ENCODE data around the gene DPP6. TPM values are rescaled to one million over a fixed set of nuclear protein-coding genes. Genes with fewer than 3 reads are reported as not detected.

DPP6 gene
- total RNA-seq, 1 experiment from 2014 or later: not detected

GRCh38 chr7:154380771-154381170 lies 328.6 kb downstream of the DPP6 start:
- intact Hi-C loops (cut with micrococcal nuclease; ENCODE audit: unreplicated experiment): no loop called here
- no peak overlapping the region for H3K4me3 ChIP-seq (ENCODE audit: low read depth, low read length, poor library complexity, severe bottlenecking)
- no peak overlapping the region for H3K27ac ChIP-seq (ENCODE audit: low read depth, low read length, poor library complexity, severe bottlenecking)
- no peaks in the 10 kb centered on the region for H3K36me3 ChIP-seq (ENCODE audit: insufficient read depth, low read length, poor library complexity, severe bottlenecking)
- no peaks in the 10 kb centered on the region for H3K27me3 ChIP-seq (replicated peaks; ENCODE audit: insufficient read depth, low read depth, low read length, poor library complexity)
- TF ChIP-seq EZH2 (IDR thresholded peaks at IDR 0.05; ENCODE audit: borderline replicate concordance, low read depth, low read length, poor library complexity, severe bottlenecking): no peak
- no peak for TF ChIP-seq CTCF (conservative IDR thresholded peaks at IDR 0.05; ENCODE audit: low read depth, low read length)
- CTCF ChIA-PET: no interaction called here
- H3K4me1 ChIP-seq (ENCODE audit: insufficient read depth, low read length, poor library complexity, severe bottlenecking): no peaks in the 10 kb centered on the region
- no peaks in the 10 kb centered on the region for H3K9me3 ChIP-seq (ENCODE audit: low read depth, low read length, poor library complexity, severe bottlenecking)
- DNase-seq (ENCODE audit: low spot score): no peak
- BruUV-seq (replicated peaks): no TSS peak
- POLR2A ChIA-PET (ENCODE audit: low non-redundant PET): no interaction called here

GRCh38 chr7:154383045-154383444 lies 330.8 kb downstream of the DPP6 start:
- ChIA-PET CTCF (no interaction called here), POLR2A (ENCODE audit: low non-redundant PET) (no interaction called here)
- Histone ChIP-seq H3K4me1 (ENCODE audit: insufficient read depth, low read length, poor library complexity, severe bottlenecking) (no peaks in the 10 kb centered on the region), H3K36me3 (ENCODE audit: insufficient read depth, low read length, poor library complexity, severe bottlenecking) (no peaks in the 10 kb centered on the region), H3K27ac (ENCODE audit: low read depth, low read length, poor library complexity, severe bottlenecking) (no peak overlapping the region), H3K27me3 (replicated peaks; ENCODE audit: insufficient read depth, low read depth, low read length, poor library complexity) (no peaks in the 10 kb centered on the region), H3K4me3 (ENCODE audit: low read depth, low read length, poor library complexity, severe bottlenecking) (no peak overlapping the region), H3K9me3 (ENCODE audit: low read depth, low read length, poor library complexity, severe bottlenecking) (no peaks in the 10 kb centered on the region)
- TF ChIP-seq CTCF (conservative IDR thresholded peaks at IDR 0.05; ENCODE audit: low read depth, low read length): no peak
- no peak for TF ChIP-seq EZH2 (IDR thresholded peaks at IDR 0.05; ENCODE audit: borderline replicate concordance, low read depth, low read length, poor library complexity, severe bottlenecking)
- intact Hi-C loops (cut with micrococcal nuclease; ENCODE audit: unreplicated experiment): no loop called here
- no peak for DNase-seq (ENCODE audit: low spot score)
- no TSS peak for BruUV-seq (replicated peaks)

- Histone ChIP-seq H3K27ac (ENCODE audit: low read depth, low read length, poor library complexity, severe bottlenecking) (no peak overlapping the region), H3K27me3 (replicated peaks; ENCODE audit: insufficient read depth, low read depth, low read length, poor library complexity) (no peaks in the 10 kb centered on the region), H3K4me3 (ENCODE audit: low read depth, low read length, poor library complexity, severe bottlenecking) (no peak overlapping the region), H3K9me3 (ENCODE audit: low read depth, low read length, poor library complexity, severe bottlenecking) (no peaks in the 10 kb centered on the region), H3K4me1 (ENCODE audit: insufficient read depth, low read length, poor library complexity, severe bottlenecking) (no peaks in the 10 kb centered on the region), H3K36me3 (ENCODE audit: insufficient read depth, low read length, poor library complexity, severe bottlenecking) (no peaks in the 10 kb centered on the region)
- BruUV-seq (replicated peaks): no TSS peak
- DNase-seq (ENCODE audit: low spot score): no peak
- no peak for TF ChIP-seq EZH2 (IDR thresholded peaks at IDR 0.05; ENCODE audit: borderline replicate concordance, low read depth, low read length, poor library complexity, severe bottlenecking)
- TF ChIP-seq CTCF (conservative IDR thresholded peaks at IDR 0.05; ENCODE audit: low read depth, low read length): no peak
- ChIA-PET CTCF (no interaction called here), POLR2A (ENCODE audit: low non-redundant PET) (no interaction called here)
- intact Hi-C loops (cut with micrococcal nuclease; ENCODE audit: unreplicated experiment): no loop called here
Observed at GRCh38 chr7:154385214-154385613, 333.0 kb downstream of the DPP6 start.

Data from A673 (cell line).